Activated CD4-positive, alpha-beta T cell treated with anti-CD3 and anti-CD28 coated beads for 36 hours (primary cell): Measurements from ENCODE around the gene ATP23. TPM values are rescaled to one million over a fixed set of nuclear protein-coding genes. Genes with fewer than 3 reads are reported as not detected.
A peak's percentile ranks its signal among the peaks of the same experiment; 100 is the strongest.

ENCODE experiments used
- ATAC-seq: fragments of 200-7000 bp; cut with Tn5 transposase; one replicate; pipeline ENCODE4 v1.10.0; 2021; ENCODE audit warnings: mild to moderate bottlenecking, moderate library complexity
- CTCF ChIA-PET: fragments of 350-600 bp; sonication (Branson Sonifier 250); formaldehyde crosslinking; loops from one replicate; lab custom pipeline; 2021; ENCODE audit warnings: antibody characterized with exemption; lab: Charles Lee
- POLR2A ChIA-PET: fragments of 350-600 bp; sonication (Branson Sonifier 250); formaldehyde crosslinking; loops from one replicate; lab custom pipeline; 2021; ENCODE audit warnings: antibody characterized with exemption, inconsistent platforms; lab: Charles Lee
- DNase-seq: peaks from one replicate; pipeline ENCODE4 v3.0.0-alpha.2; 2020
- H3K27ac Mint-ChIP-seq: one replicate; pipeline ENCODE4 v1.8.0; 2021; ENCODE audit warnings: mixed read lengths
- H3K27me3 Mint-ChIP-seq: one replicate; pipeline ENCODE4 v1.8.0; 2021; ENCODE audit warnings: mixed read lengths
- H3K36me3 Mint-ChIP-seq: one replicate; pipeline ENCODE4 v1.8.0; 2021; ENCODE audit warnings: low read depth, mixed read lengths
- H3K4me1 Mint-ChIP-seq: one replicate; pipeline ENCODE4 v1.8.0; 2021; ENCODE audit warnings: mixed read lengths
- H3K4me3 Mint-ChIP-seq: one replicate; pipeline ENCODE4 v1.8.0; 2021; ENCODE audit warnings: mild to moderate bottlenecking, moderate library complexity, mixed read lengths
- H3K9me3 Mint-ChIP-seq: one replicate; pipeline ENCODE4 v1.8.0; 2021; ENCODE audit warnings: low read depth, mixed read lengths
- intact Hi-C, 2 experiments: fragments of 100-400 bp; cut with DNase I in 1 of 2; cut with micrococcal nuclease in 1 of 2; formaldehyde crosslinking; loops; one replicate each; pipeline versions ENCODE4 v1.14.2 to v1.15.1; 2022 to 2024; cut with DNase I, micrococcal nuclease
- total RNA-seq, 2 experiments: library from RNA; stranded (reverse); gene quantifications; one replicate each; pipeline ENCODE4 v1.2.3, GENCODE V29; 2021

Gene ATP23, protein sequence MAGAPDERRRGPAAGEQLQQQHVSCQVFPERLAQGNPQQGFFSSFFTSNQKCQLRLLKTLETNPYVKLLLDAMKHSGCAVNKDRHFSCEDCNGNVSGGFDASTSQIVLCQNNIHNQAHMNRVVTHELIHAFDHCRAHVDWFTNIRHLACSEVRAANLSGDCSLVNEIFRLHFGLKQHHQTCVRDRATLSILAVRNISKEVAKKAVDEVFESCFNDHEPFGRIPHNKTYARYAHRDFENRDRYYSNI
- total RNA-seq = 10 to 100 TPM; 17.8 to 17.9 TPM

DNA sequence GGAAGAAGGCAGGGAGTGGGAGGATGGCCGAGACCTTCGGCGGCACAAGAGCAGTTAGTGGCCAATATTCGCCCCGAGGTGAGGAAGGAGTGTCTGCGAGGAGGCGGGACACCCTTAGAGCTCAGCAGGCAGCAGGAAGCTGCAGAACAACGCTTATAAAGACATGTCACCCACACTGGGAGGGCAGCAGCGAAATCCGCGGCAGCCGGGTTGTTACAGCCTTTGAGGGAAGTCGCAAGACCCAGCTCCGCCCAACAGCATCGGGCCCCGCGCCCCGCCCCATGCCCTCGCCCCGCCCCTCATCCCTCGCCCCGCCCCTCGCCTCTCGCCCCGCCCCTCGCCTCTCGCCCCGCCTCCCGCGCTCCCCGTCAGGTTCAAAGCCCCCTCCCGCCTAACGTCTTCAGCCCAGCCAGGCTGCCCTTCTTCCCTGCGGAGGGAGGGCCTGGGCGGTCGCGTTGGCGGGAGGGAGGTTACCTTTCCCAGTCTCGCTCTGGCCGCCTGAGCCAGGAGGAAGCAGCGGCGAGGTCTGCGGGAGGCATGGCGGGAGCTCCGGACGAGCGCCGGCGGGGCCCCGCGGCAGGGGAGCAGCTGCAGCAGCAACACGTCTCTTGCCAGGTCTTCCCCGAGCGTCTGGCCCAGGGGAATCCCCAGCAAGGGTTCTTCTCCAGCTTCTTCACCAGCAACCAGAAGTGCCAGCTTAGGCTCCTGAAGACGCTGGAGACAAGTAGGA, at the start of gene ATP23:
ATP23 (plus strand) TSS at position 403 of the 730 bp plus-strand sequence; CDS start at position 538, 135 bp downstream.
- peak; percentile 94 for DNase-seq
- Mint-ChIP-seq H3K4me1 (peaks cover 43% of the 10 kb centered on the region), H3K36me3 (no peaks in the 10 kb centered on the region), H3K27ac (peak within 1 kb of the TSS; percentile 90), H3K27me3 (no peaks in the 10 kb centered on the region), H3K4me3 (peak within 1 kb of the TSS; percentile 77), H3K9me3 (no peaks in the 10 kb centered on the region)
- ATAC-seq = peak; percentile 90
- ChIA-PET CTCF (interaction anchor here (0.5 to 1.4 kb wide), 3 partner anchors 13 to 169 kb away, joined by 3 read pairs; partner anchors contain the start of genes EEF1AKMT3 and METTL1), POLR2A (interaction anchor here (0.6 to 1.0 kb wide), 5 partner anchors 10 to 166 kb away, joined by 3 to 4 read pairs (median 3); partner anchors contain the start of gene TSFM)
- intact Hi-C loops = loop anchor here (1.0 to 5.0 kb wide), 6 partner anchors 95 to 1656 kb away; partner anchors contain the start of genes CTDSP2 (in 2 of the 2), OS9 (in 1 of the 2), SLC16A7 (in 1 of the 2) and TSFM (in 1 of the 2)

DNA sequence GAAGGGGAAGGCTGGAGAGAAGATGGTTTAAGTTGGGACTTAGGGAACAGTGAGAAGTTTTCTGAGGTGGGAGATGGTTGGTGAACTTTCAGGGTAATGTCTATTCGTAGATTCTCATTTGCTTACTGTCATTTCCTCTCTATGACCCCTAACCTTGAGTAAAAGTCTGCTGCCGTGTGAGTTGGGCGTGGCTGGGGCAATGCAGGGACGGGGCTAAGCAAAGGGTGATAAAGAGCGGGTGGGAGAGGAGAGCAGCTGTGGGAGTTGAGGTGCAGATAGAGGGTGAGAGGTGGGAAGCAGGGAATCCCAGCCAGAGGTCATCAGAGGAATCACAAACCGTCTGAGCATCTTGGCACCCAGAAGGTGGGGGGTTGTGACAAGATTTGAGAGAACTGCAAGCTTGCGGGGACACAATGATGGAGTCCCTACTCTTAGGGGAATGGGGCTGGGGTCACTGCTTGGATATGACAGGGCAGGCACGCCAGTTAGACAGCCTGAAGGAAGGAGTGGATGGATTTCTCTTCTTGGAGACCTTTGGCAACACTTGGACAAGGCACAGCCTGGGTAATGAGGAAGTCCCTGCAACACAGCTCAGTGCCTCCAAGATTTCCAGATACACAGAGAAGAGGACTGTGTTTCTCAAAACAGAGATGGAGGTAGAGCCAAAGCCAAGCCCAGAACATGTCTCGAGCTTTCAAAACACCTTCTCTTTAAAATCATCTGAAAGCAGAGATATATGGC, 49.0 kb upstream of the ATP23 start:
- DNase-seq = no peak
- no peak overlapping the region for H3K4me3 Mint-ChIP-seq
- ATAC-seq = no peak
- H3K36me3 Mint-ChIP-seq = no peaks in the 10 kb centered on the region
- no peak overlapping the region for H3K27ac Mint-ChIP-seq
- POLR2A ChIA-PET = no interaction called here
- H3K4me1 Mint-ChIP-seq = peaks cover 43% of the 10 kb centered on the region
- H3K9me3 Mint-ChIP-seq = no peaks in the 10 kb centered on the region
- CTCF ChIA-PET = interaction anchor here (0.8 kb wide), 1 partner anchor 127 kb away, joined by 3 read pairs; no protein-coding TSS in a partner anchor
- H3K27me3 Mint-ChIP-seq = peaks cover 2% of the 10 kb centered on the region
- intact Hi-C loops = no loop called here

DNA sequence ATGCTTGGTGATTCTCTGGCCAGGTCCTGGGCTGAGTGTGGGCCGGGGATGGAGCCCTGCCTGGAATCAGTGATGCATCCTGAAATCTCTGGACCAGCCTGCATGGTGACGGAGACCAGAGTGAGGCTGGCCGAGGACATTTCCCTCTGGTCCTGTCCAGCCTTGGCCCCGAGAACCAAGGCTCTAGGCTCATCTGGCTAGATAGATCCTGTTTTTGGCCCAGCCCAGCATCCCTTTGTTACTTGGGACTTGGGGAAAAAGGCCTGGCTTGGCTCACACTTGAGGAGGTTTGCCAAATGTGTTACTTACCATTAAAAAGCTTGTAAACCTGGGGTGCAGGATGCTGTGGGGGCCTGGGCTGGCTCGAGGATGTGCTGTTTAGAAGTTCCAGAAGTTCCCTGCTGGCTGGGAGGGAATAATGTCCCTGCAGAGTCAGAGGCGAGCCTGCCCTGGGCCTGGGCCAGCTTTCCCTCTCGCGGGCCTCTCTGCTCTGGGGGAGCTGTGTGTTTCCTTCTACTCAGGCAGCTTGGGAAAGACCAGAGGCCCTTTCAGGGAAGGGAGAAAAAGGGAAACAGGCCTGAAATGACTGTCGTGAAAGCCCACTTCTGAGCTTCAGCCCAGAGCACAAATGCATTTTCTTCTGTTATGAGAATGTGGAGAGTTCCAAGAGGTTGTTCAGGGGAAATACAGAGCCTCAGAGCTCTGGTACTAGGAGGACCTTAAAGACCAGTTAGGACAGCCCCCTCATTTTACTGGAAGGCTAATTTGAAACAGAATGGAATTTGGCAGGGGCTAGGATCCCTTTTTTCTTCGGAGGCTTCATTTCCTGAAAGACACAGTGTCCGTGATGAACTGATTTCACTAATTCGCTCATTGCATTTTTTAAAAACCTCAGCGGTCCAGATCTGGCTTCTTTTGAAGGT, 47.7 kb upstream of the ATP23 start:
- Mint-ChIP-seq H3K4me1 (peaks cover 45% of the 10 kb centered on the region), H3K9me3 (no peaks in the 10 kb centered on the region), H3K36me3 (no peaks in the 10 kb centered on the region), H3K27ac (no peak overlapping the region), H3K27me3 (peaks cover 2% of the 10 kb centered on the region), H3K4me3 (no peak overlapping the region)
- intact Hi-C loops = no loop called here
- POLR2A ChIA-PET = interaction anchor here (0.6 to 1.0 kb wide), 2 partner anchors 29 to 99 kb away, joined by 3 read pairs; no protein-coding TSS in a partner anchor
- CTCF ChIA-PET = interaction anchor here (0.7 to 4.2 kb wide), 4 partner anchors 9 to 99 kb away, joined by 4 to 17 read pairs (median 6); no protein-coding TSS in a partner anchor
- ATAC-seq = no peak
- no peak for DNase-seq

DNA sequence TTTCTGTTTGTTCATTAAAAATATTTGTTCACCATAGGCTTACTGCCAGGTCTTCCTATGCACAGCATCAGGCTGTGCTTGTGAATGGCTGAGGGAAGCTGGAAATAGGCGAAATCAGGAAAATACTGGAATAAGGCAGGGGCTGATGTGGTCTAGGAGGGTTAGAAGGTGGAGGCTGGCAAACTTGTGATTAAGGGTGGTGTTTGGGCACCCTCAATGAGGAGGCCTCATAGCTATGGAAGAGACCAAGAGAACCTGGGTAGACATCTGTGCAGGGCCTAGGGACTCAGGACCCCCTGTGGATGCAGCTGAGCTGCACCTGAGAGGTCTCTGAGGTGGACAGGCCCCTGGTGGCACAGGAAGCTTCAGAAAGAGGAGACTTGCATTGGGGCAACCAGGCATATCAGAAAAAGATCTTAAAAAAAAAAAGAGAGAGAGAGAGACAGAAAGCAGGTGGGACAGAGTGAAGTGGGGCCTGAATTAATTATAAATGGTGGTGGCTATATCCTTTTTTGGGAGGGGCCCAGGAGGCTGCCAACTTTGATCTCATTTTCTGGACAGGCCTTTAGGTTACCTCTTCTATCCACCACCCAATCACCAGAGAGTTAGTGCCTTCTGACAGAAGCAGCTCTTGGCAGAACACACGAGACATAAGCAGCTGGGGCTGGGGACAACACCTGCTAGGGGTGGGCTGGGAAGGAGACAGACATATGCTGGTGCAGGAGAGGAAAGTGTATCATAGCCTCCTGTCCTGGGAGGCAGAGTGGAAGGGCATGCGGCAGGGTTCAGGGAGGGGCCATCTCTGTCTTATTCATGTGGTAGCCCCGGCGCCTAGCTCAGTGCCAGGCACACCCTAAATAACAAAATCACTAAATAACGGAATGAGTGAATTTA, 46.7 kb upstream of the ATP23 start:
- intact Hi-C loops = no loop called here
- DNase-seq = no peak
- ChIA-PET POLR2A (interaction anchor here (0.6 to 1.0 kb wide), 2 partner anchors 30 to 100 kb away, joined by 3 read pairs; no protein-coding TSS in a partner anchor), CTCF (interaction anchor here (0.9 to 4.2 kb wide), 11 partner anchors 8 to 138 kb away, joined by 3 to 27 read pairs (median 9); partner anchors contain the start of gene TSFM)
- ATAC-seq = no peak
- H3K36me3 Mint-ChIP-seq = no peaks in the 10 kb centered on the region
- H3K27ac Mint-ChIP-seq = peak overlapping the region; percentile 43
- H3K4me3 Mint-ChIP-seq = peak overlapping the region; percentile 15
- no peaks in the 10 kb centered on the region for H3K9me3 Mint-ChIP-seq
- H3K4me1 Mint-ChIP-seq = peaks cover 49% of the 10 kb centered on the region
- peaks cover 2% of the 10 kb centered on the region for H3K27me3 Mint-ChIP-seq

DNA sequence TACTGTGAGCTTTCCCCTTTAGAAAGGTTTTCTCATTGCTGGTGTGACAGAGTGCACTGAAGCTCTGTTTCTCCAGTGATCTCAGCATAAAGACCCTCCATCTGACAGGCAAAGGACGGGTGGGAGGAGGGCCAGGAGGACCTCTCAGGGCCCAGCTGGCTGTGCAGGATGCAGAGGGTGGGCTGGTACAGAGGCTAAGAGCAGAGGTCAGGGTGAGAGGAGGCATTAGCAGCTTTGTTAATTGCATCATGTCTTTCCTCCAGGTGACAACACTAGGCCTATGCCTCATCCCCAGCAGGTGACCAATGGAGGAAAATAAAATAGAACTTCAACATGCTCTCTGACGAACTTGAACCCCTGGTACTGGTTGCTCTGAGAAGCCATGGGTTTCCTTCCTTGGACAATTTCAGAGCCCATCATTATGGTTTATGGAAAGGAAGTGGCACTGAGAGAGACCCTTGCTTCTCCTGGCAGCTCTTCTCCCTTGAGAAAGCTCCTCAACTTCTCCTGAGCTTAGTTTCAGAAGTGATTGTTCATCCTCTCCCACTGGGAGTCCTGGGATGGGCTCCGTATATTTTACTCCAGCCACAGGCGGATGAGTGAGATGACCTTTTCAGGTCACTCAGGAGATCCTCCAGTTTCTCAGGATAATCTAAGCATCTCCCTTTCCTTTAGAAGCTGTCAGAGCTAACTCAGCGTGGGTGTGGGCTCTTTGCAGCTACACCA, 45.8 kb upstream of the ATP23 start:
- intact Hi-C loops = no loop called here
- peak overlapping the region; percentile 26 for H3K27ac Mint-ChIP-seq

DNA sequence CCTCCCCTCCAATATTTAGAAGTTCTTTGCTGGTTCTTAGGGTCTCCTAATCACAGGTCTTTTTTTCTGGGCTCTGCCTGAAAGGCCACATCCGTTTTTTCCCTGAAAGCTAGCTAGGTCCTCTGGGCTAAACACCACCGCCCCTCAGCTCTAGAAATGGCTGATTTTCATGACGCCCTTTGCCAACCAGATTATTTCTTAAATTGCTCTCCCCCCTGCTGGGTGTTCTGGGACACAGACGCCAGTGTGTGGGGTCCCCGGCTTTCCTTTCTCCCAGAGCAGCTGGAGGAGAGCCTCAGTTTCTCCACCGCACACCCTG, 45.3 kb upstream of the ATP23 start:
- H3K4me1 Mint-ChIP-seq = peaks cover 52% of the 10 kb centered on the region
- H3K4me3 Mint-ChIP-seq = peak overlapping the region; percentile 39
- H3K27ac Mint-ChIP-seq = peak overlapping the region; percentile 57
- H3K27me3 Mint-ChIP-seq = no peaks in the 10 kb centered on the region
- intact Hi-C loops = no loop called here
- ATAC-seq = no peak
- ChIA-PET POLR2A (interaction anchor here (0.6 kb wide), 1 partner anchor 19 kb away, joined by 3 read pairs; no protein-coding TSS in a partner anchor), CTCF (interaction anchor here (0.6 to 4.2 kb wide), 14 partner anchors 8 to 436 kb away, joined by 3 to 27 read pairs (median 7); partner anchors contain the start of gene TSFM)
- no peak for DNase-seq
- no peaks in the 10 kb centered on the region for H3K9me3 Mint-ChIP-seq
- H3K36me3 Mint-ChIP-seq = no peaks in the 10 kb centered on the region

More for the DNA sequence above, 45.8 kb upstream of the ATP23 start:
- no peaks in the 10 kb centered on the region for H3K9me3 Mint-ChIP-seq
- POLR2A ChIA-PET = interaction anchor here (0.6 kb wide), 1 partner anchor 19 kb away, joined by 3 read pairs; no protein-coding TSS in a partner anchor
- no peak for DNase-seq
- H3K4me1 Mint-ChIP-seq = peaks cover 52% of the 10 kb centered on the region
- no peaks in the 10 kb centered on the region for H3K36me3 Mint-ChIP-seq
- H3K4me3 Mint-ChIP-seq = peak overlapping the region; percentile 39
- no peaks in the 10 kb centered on the region for H3K27me3 Mint-ChIP-seq
- CTCF ChIA-PET = interaction anchor here (0.9 to 4.2 kb wide), 13 partner anchors 8 to 139 kb away, joined by 3 to 27 read pairs (median 9); partner anchors contain the start of gene TSFM
- no peak for ATAC-seq

DNA sequence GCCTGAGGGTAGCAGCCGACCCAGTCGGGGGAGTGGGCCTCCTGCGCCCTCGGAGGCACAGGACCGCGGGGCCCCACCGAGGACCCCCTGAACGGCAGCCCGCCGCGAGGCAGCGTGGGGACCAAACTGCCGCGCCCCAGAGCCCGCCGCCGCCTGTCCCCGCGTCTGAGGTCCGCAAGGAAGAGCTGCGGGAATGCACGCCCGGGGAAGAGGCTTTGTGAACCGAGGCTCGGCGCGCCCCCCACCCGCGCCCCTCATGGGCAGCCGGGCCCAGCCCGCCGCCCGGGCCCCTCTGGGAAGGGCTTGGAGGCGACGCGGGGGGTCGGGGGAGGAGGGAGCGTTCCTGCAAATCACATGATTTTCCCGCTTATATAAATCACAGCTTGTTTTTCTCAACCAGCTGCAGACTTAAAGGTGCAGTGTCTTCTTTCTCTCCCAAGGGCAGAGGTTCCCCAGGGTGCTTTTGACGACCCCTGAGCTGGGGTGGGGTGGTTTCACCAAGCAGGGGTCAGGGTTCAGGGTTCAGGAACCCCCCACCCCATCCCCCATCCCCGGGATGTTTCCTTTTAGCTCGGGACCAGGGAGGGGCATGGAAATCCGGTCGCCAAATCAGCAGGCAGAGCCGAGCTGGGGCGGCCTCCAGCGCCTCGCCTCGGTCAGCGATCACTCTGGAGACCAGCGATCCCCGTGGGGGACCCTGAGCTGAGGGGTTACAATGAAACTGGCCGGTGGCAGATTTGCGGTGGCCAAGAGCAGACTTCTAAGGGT, 44.7 kb upstream of the ATP23 start:
- ChIA-PET CTCF (interaction anchor here (0.6 to 4.2 kb wide), 16 partner anchors 7 to 436 kb away, joined by 3 to 27 read pairs (median 4); partner anchors contain the start of gene TSFM), POLR2A (interaction anchor here (0.6 to 0.7 kb wide), 2 partner anchors 20 to 54 kb away, joined by 3 to 4 read pairs; no protein-coding TSS in a partner anchor)
- DNase-seq (peak; percentile 35), ATAC-seq (no peak)
- intact Hi-C loops = no loop called here
- no peaks in the 10 kb centered on the region for H3K27me3 Mint-ChIP-seq
- H3K4me1 Mint-ChIP-seq = peaks cover 52% of the 10 kb centered on the region
- H3K36me3 Mint-ChIP-seq = no peaks in the 10 kb centered on the region
- H3K9me3 Mint-ChIP-seq = no peaks in the 10 kb centered on the region
- H3K4me3 Mint-ChIP-seq = peak overlapping the region; percentile 59
- H3K27ac Mint-ChIP-seq = peak overlapping the region; percentile 74

DNA sequence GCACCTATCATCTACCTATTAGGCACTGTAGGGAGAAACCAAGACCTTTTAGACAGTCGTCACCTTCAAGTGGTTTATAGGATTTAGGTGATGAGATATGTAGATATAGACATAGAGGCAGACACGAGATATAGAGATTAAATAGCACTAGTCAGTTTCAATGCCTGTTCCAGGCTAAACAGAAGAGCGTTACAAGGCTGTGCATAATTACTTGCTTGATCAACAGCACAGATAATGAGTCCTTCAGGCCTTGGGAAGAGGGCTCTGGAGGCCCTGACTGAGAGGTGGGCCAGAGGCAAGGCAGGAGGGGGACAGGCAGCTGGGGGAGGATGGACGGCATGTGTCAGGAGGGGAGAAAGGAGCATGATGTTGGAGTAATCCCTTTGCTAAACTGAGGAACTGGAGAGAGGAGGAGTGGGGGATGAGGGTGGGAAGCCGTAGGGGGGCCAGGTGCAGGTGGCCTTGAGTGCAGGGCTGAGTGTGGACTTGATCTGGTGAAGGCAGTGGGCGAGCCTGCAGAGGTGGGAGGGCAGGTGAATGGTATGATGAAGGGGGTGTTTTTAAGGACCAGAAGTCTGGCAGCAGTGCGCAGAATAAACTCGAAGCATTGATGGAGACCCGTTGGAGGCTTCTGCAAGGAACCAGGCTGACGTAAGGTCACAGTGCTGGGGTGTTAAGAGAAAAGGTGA, 43.9 kb upstream of the ATP23 start:
- peaks cover 52% of the 10 kb centered on the region for H3K4me1 Mint-ChIP-seq

More for the DNA sequence above, 43.9 kb upstream of the ATP23 start:
- no peaks in the 10 kb centered on the region for H3K36me3 Mint-ChIP-seq
- DNase-seq = no peak
- no peak for ATAC-seq
- no peaks in the 10 kb centered on the region for H3K27me3 Mint-ChIP-seq
- no peaks in the 10 kb centered on the region for H3K9me3 Mint-ChIP-seq
- CTCF ChIA-PET = interaction anchor here (0.7 to 4.2 kb wide), 11 partner anchors 8 to 138 kb away, joined by 3 to 27 read pairs (median 12); partner anchors contain the start of gene TSFM
- peak overlapping the region; percentile 74 for H3K27ac Mint-ChIP-seq
- peak overlapping the region; percentile 59 for H3K4me3 Mint-ChIP-seq
- intact Hi-C loops = no loop called here
- POLR2A ChIA-PET = no interaction called here
